Panc1 (cell line): ENCODE data around the gene DDC. TPM values are rescaled to one million over a fixed set of nuclear protein-coding genes. Genes with fewer than 3 reads are reported as not detected.

Experiments
- ATAC-seq: fragments of 200-7000 bp; cut with Tn5 transposase; 2 replicates; pipeline ENCODE4 v1.9.1; 2020; ENCODE audit warnings: mild to moderate bottlenecking, moderate library complexity
- BruUV-seq: library from RNA; stranded (reverse); fragments of 400-500 nt; replicated peaks from 2 replicates; lab custom pipeline; 2021; lab: Mats Ljungman, UMichigan
- CTCF ChIA-PET: fragments of 300-600 bp; sonication (Branson Sonifier 250); formaldehyde crosslinking; loops from one replicate; lab custom pipeline; 2022; ENCODE audit warnings: antibody characterized with exemption; lab: Charles Lee
- POLR2A ChIA-PET: fragments of 300-600 bp; sonication (Branson Sonifier 250); formaldehyde crosslinking; loops from one replicate; lab custom pipeline; 2022; ENCODE audit warnings: antibody characterized with exemption; lab: Charles Lee
- DNase-seq: peaks from one replicate; pipeline ENCODE4 v3.0.0-alpha.2; 2010; ENCODE audit warnings: low read depth, low spot score
- H3K27ac ChIP-seq: 2 replicates; pipeline ENCODE4 v1.5.1; 2011; ENCODE audit warnings: mild to moderate bottlenecking, low read length, inconsistent platforms
- H3K27me3 ChIP-seq: fragments of 200-500 bp; sonication (Bioruptor generic); 2 replicates; pipeline ENCODE4 v1.6.0; 2014; ENCODE audit warnings: low read length, inconsistent platforms; ENCODE audit not compliant: control insufficient read depth, insufficient read depth
- H3K36me3 ChIP-seq: fragments of 200-500 bp; sonication (Bioruptor generic); 2 replicates; pipeline ENCODE4 v1.5.1; 2014; ENCODE audit warnings: inconsistent platforms, mild to moderate bottlenecking, low read length, moderate library complexity; ENCODE audit not compliant: control insufficient read depth, insufficient read depth
- H3K4me1 ChIP-seq: 2 replicates; pipeline ENCODE4 v1.5.1; 2011; ENCODE audit warnings: inconsistent platforms, mild to moderate bottlenecking, low read length, moderate library complexity; ENCODE audit not compliant: control insufficient read depth, insufficient read depth
- H3K4me3 ChIP-seq, 2 experiments: 2 replicates each; pipeline ENCODE4 v1.5.1; 2011 to 2012; ENCODE audit warnings: low read depth in 2 of 2, low read length in 2 of 2, mild to moderate bottlenecking in 2 of 2, inconsistent platforms in 1 of 2, moderate library complexity in 1 of 2
- H3K9me3 ChIP-seq: fragments of 200-500 bp; sonication (Bioruptor generic); 2 replicates; pipeline ENCODE4 v1.5.1; 2014; ENCODE audit warnings: low read depth, mild to moderate bottlenecking, inconsistent platforms, low read length, moderate library complexity; ENCODE audit not compliant: control insufficient read depth, insufficient read depth
- CTCF ChIP-seq: fragments of 450-650 bp; IDR thresholded peaks from 2 replicates; pipeline ENCODE4 v1.5.1; 2017; ENCODE audit warnings: mild to moderate bottlenecking
- POLR2AphosphoS5 ChIP-seq: IDR thresholded peaks from 2 replicates; pipeline ENCODE4 v1.6.1; 2012; ENCODE audit warnings: mild to moderate bottlenecking, low read depth, low read length, moderate library complexity
- SIN3A ChIP-seq: IDR thresholded peaks from 2 replicates; pipeline ENCODE4 v1.6.1; 2012; ENCODE audit warnings: low read depth, mild to moderate bottlenecking, low read length, moderate library complexity, borderline replicate concordance; ENCODE audit not compliant: insufficient read depth
- TCF7L2 ChIP-seq: IDR thresholded peaks from 2 replicates; pipeline ENCODE4 v1.6.1; 2011; ENCODE audit warnings: mild to moderate bottlenecking, low read depth, low read length, inconsistent platforms
- in situ Hi-C: cut with HindIII; loops from 2 replicates; pipeline ENCODE4 v1.10.0; 2016; ENCODE audit warnings: low sequenced_read_pairs, low pct_unique_long_range_greater_than_20kb
- intact Hi-C: fragments of 100-400 bp; cut with micrococcal nuclease; formaldehyde crosslinking; loops from one replicate; pipeline ENCODE4 v1.10.0; 2022; ENCODE audit not compliant: unreplicated experiment
- total RNA-seq: library from RNA; stranded (reverse); gene quantifications from one replicate; pipeline ENCODE4 v1.2.1, GENCODE V29; 2021; ENCODE audit not compliant: unreplicated experiment
- TF ChIP-seq, protein P1 (sequence below), 2 experiments: IDR thresholded peaks; 2 replicates each; pipeline ENCODE4 v1.6.1; 2011 to 2012; ENCODE audit warnings: low read depth in 2 of 2, control low read depth in 1 of 2, low read length in 1 of 2, mild to moderate bottlenecking in 1 of 2, moderate library complexity in 1 of 2; ENCODE audit not compliant: insufficient read depth in 1 of 2

The DDC gene
- total RNA-seq, 1 experiment from 2014 or later = not detected

DNA sequence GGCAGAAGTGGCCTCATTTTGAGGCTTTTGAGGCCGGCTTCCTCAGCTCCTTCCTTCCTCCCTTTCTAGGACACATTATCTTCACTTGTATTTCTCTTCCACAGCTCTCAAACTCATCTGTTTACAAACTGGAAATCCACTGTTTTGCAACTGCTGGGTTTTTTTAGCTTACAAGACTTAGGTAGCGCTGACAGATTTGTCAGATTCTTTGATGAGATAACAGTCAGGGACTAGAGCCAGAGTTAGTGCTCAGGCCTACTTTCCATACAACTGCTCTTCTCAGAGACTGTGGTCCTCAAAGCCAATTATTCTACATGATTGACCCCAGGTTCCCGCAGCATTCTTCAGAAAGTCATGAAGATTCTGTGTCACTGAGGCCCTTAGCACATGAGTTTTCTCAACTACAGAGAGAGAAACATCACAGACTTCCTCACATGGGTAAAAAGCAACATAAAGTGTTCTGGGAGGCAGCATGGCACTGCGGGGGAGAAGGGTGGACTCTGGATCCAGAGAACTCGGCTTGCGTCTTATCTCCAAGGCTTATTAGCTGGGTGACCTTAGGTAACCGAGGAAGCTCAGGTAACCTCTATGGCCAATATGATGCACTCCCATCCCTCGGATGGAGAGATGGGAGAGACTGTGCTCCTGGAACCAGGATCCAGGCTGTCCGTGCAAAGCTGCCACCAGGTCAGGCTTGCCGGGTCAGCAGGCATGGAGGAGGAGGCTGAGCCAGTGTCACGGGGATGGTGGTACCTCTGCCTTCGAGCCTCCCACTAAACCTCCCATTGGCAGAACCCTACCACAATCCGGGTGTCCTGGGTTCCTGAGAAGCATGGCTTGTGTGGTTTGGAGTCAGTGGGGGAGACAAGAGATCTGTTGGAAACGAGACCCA is 10.5 kb downstream of the DDC start:
- CTCF ChIA-PET = interaction anchor here (0.6 kb wide), 1 partner anchor 53 kb away, joined by 4 read pairs; no protein-coding TSS in a partner anchor
- POLR2A ChIA-PET = no interaction called here
- H3K27me3 ChIP-seq = peaks cover 11% of the 10 kb centered on the region; the same call in 1 of the 2 replicates

GRCh38 chr7:50553973-50554372 is 11.2 kb downstream of the DDC start:
- Histone ChIP-seq H3K9me3 (no peaks in the 10 kb centered on the region), H3K27me3 (peaks cover 11% of the 10 kb centered on the region; the same call in 1 of the 2 replicates), H3K4me1 (no peaks in the 10 kb centered on the region), H3K4me3 (no peak overlapping the region), H3K27ac (no peak overlapping the region), H3K36me3 (no peaks in the 10 kb centered on the region)
- ChIA-PET POLR2A (no interaction called here), CTCF (no interaction called here)
- ATAC-seq (no peak), DNase-seq (no peak)
- intact Hi-C loops = no loop called here
- TF ChIP-seq SIN3A = no peak
- TF ChIP-seq POLR2AphosphoS5 = no peak
- BruUV-seq = no TSS peak
- in situ Hi-C loops = no loop called here

More for the DNA sequence above, 10.5 kb downstream of the DDC start:
- no peaks in the 10 kb centered on the region for H3K4me1 ChIP-seq
- no peaks in the 10 kb centered on the region for H3K9me3 ChIP-seq
- in situ Hi-C loops (no loop called here), intact Hi-C loops (no loop called here)
- H3K36me3 ChIP-seq = no peaks in the 10 kb centered on the region
- H3K27ac ChIP-seq = no peak overlapping the region
- TF ChIP-seq CTCF = no peak
- TF ChIP-seq TCF7L2 = no peak
- TF ChIP-seq, protein P1, sequence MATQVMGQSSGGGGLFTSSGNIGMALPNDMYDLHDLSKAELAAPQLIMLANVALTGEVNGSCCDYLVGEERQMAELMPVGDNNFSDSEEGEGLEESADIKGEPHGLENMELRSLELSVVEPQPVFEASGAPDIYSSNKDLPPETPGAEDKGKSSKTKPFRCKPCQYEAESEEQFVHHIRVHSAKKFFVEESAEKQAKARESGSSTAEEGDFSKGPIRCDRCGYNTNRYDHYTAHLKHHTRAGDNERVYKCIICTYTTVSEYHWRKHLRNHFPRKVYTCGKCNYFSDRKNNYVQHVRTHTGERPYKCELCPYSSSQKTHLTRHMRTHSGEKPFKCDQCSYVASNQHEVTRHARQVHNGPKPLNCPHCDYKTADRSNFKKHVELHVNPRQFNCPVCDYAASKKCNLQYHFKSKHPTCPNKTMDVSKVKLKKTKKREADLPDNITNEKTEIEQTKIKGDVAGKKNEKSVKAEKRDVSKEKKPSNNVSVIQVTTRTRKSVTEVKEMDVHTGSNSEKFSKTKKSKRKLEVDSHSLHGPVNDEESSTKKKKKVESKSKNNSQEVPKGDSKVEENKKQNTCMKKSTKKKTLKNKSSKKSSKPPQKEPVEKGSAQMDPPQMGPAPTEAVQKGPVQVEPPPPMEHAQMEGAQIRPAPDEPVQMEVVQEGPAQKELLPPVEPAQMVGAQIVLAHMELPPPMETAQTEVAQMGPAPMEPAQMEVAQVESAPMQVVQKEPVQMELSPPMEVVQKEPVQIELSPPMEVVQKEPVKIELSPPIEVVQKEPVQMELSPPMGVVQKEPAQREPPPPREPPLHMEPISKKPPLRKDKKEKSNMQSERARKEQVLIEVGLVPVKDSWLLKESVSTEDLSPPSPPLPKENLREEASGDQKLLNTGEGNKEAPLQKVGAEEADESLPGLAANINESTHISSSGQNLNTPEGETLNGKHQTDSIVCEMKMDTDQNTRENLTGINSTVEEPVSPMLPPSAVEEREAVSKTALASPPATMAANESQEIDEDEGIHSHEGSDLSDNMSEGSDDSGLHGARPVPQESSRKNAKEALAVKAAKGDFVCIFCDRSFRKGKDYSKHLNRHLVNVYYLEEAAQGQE (IDR thresholded peaks at IDR 0.05; ENCODE audit: insufficient read depth in 1 of 2, low read depth in 2 of 2, low read length in 1 of 2) = no peak
- TF ChIP-seq SIN3A = no peak
- TF ChIP-seq POLR2AphosphoS5 = no peak
- no TSS peak for BruUV-seq
- no peak overlapping the region for H3K4me3 ChIP-seq
- no peak for ATAC-seq
- no peak for DNase-seq

GRCh38 chr7:50552921-50553320 is 12.3 kb downstream of the DDC start:
- POLR2A ChIA-PET = no interaction called here
- H3K4me3 ChIP-seq = no peak overlapping the region
- peaks cover 7% of the 10 kb centered on the region; the same call in 1 of the 2 replicates for H3K27me3 ChIP-seq
- TF ChIP-seq CTCF (no peak), TCF7L2 (no peak), POLR2AphosphoS5 (no peak)
- TF ChIP-seq, protein P1 (IDR thresholded peaks at IDR 0.05; ENCODE audit: insufficient read depth in 1 of 2, low read depth in 2 of 2, low read length in 1 of 2) = peak; percentile 90 to 94
- ATAC-seq (no peak), DNase-seq (no peak)
- no peak overlapping the region for H3K27ac ChIP-seq
- no TSS peak for BruUV-seq
- no peaks in the 10 kb centered on the region for H3K4me1 ChIP-seq
- intact Hi-C loops = no loop called here
- no peaks in the 10 kb centered on the region for H3K36me3 ChIP-seq
- H3K9me3 ChIP-seq = no peaks in the 10 kb centered on the region
- in situ Hi-C loops = no loop called here
- CTCF ChIA-PET = no interaction called here
